WTC11 (cell line): ENCODE results near the gene ADIPOR2. TPM values are rescaled to one million over a fixed set of nuclear protein-coding genes. Genes with fewer than 3 reads are reported as not detected.

Experiments
- AR ChIP-seq: fragments of 250-450 bp; sonication (Bioruptor Pico); IDR thresholded peaks from 2 replicates; pipeline ENCODE4 v1.9.0; 2021; ENCODE audit warnings: mild to moderate bottlenecking
- ESRRA ChIP-seq: sonication (generic); formaldehyde crosslinking; IDR thresholded peaks from 2 replicates; pipeline ENCODE4 v1.8.1; 2022; ENCODE audit warnings: mild to moderate bottlenecking, missing genetic modification reagents, borderline replicate concordance
- FOXK1 ChIP-seq: sonication (generic); formaldehyde crosslinking; IDR thresholded peaks from 2 replicates; pipeline ENCODE4 v1.8.0; 2022; ENCODE audit warnings: mild to moderate bottlenecking, moderate library complexity, missing genetic modification reagents
- GRHL2 ChIP-seq: fragments of 250-450 bp; sonication (Bioruptor Pico); IDR thresholded peaks from 2 replicates; pipeline ENCODE4 v1.8.0; 2022; ENCODE audit warnings: mild to moderate bottlenecking, moderate library complexity; ENCODE audit not compliant: insufficient replicate concordance, severe bottlenecking
- NR1H2 ChIP-seq: sonication (generic); formaldehyde crosslinking; IDR thresholded peaks from 2 replicates; pipeline ENCODE4 v1.9.0; 2021; ENCODE audit warnings: mild to moderate bottlenecking, moderate library complexity, missing genetic modification reagents
- NR2C2 ChIP-seq: sonication (generic); formaldehyde crosslinking; IDR thresholded peaks from 2 replicates; pipeline ENCODE4 v1.8.0; 2022; ENCODE audit warnings: mild to moderate bottlenecking, missing genetic modification reagents
- OVOL2 ChIP-seq: fragments of 250-450 bp; sonication (Bioruptor Pico); IDR thresholded peaks from 2 replicates; pipeline ENCODE4 v1.9.0; 2021; ENCODE audit warnings: mild to moderate bottlenecking, borderline replicate concordance
- SMAD3 ChIP-seq: sonication (generic); formaldehyde crosslinking; IDR thresholded peaks from 2 replicates; pipeline ENCODE4 v1.8.0; 2022; ENCODE audit warnings: missing genetic modification reagents, mild to moderate bottlenecking, borderline replicate concordance
- SOX15 ChIP-seq: fragments of 250-450 bp; sonication (Bioruptor Pico); IDR thresholded peaks from 2 replicates; pipeline ENCODE4 v1.9.0; 2021; ENCODE audit warnings: mild to moderate bottlenecking
- TCF7 ChIP-seq: sonication (generic); formaldehyde crosslinking; IDR thresholded peaks from 2 replicates; pipeline ENCODE4 v1.8.0; 2022; ENCODE audit warnings: mild to moderate bottlenecking, low read depth, missing genetic modification reagents, moderate library complexity
- TEAD4 ChIP-seq: sonication (generic); formaldehyde crosslinking; IDR thresholded peaks from 2 replicates; pipeline ENCODE4 v1.8.0; 2022; ENCODE audit warnings: mild to moderate bottlenecking, missing genetic modification reagents
- ZMAT4 ChIP-seq: fragments of 250-450 bp; sonication (Bioruptor Pico); IDR thresholded peaks from 2 replicates; pipeline ENCODE4 v1.9.0; 2021; ENCODE audit warnings: mild to moderate bottlenecking
- ZNF219 ChIP-seq: sonication (generic); formaldehyde crosslinking; IDR thresholded peaks from 2 replicates; pipeline ENCODE4 v1.8.0; 2023; ENCODE audit warnings: missing genetic modification reagents, mild to moderate bottlenecking, borderline replicate concordance
- ZNF317 ChIP-seq: sonication (generic); formaldehyde crosslinking; IDR thresholded peaks from 2 replicates; pipeline ENCODE4 v1.8.1; 2023; ENCODE audit warnings: low read depth, mild to moderate bottlenecking, moderate library complexity, missing genetic modification reagents, borderline replicate concordance
- ZSCAN18 ChIP-seq: fragments of 250-450 bp; sonication (Bioruptor Pico); IDR thresholded peaks from 2 replicates; pipeline ENCODE4 v2.1.2; 2022; ENCODE audit warnings: mild to moderate bottlenecking, moderate library complexity
- total RNA-seq: library from RNA; stranded (reverse); gene quantifications from 3 replicates; pipeline ENCODE4 v1.2.3, GENCODE V29; 2021
- TF ChIP-seq, protein P1 (sequence below): sonication (generic); formaldehyde crosslinking; IDR thresholded peaks from 2 replicates; pipeline ENCODE4 v1.8.0; 2022; ENCODE audit warnings: missing genetic modification reagents
- TF ChIP-seq, protein P2 (sequence below): sonication (generic); formaldehyde crosslinking; IDR thresholded peaks from 2 replicates; pipeline ENCODE4 v1.8.0; 2023; ENCODE audit warnings: mild to moderate bottlenecking, missing genetic modification reagents
- TF ChIP-seq, protein P3 (sequence below): sonication (generic); formaldehyde crosslinking; IDR thresholded peaks from 2 replicates; pipeline ENCODE4 v1.8.0; 2023; ENCODE audit warnings: missing genetic modification reagents
- TF ChIP-seq, protein P4 (sequence below): fragments of 250-450 bp; sonication (Bioruptor Pico); IDR thresholded peaks from 2 replicates; pipeline ENCODE4 v1.8.0; 2021; ENCODE audit warnings: mild to moderate bottlenecking
- TF ChIP-seq, protein P5 (sequence below): sonication (generic); formaldehyde crosslinking; conservative IDR thresholded peaks from 2 replicates; pipeline ENCODE4 v1.8.1; 2022; ENCODE audit warnings: mild to moderate bottlenecking, missing genetic modification reagents

The ADIPOR2 gene
- total RNA-seq, 1 experiment from 2014 or later = 38.4 TPM

GRCh38 chr12:1690578-1691122, at the start of gene ADIPOR2 (continued):
- TF ChIP-seq, protein P1, sequence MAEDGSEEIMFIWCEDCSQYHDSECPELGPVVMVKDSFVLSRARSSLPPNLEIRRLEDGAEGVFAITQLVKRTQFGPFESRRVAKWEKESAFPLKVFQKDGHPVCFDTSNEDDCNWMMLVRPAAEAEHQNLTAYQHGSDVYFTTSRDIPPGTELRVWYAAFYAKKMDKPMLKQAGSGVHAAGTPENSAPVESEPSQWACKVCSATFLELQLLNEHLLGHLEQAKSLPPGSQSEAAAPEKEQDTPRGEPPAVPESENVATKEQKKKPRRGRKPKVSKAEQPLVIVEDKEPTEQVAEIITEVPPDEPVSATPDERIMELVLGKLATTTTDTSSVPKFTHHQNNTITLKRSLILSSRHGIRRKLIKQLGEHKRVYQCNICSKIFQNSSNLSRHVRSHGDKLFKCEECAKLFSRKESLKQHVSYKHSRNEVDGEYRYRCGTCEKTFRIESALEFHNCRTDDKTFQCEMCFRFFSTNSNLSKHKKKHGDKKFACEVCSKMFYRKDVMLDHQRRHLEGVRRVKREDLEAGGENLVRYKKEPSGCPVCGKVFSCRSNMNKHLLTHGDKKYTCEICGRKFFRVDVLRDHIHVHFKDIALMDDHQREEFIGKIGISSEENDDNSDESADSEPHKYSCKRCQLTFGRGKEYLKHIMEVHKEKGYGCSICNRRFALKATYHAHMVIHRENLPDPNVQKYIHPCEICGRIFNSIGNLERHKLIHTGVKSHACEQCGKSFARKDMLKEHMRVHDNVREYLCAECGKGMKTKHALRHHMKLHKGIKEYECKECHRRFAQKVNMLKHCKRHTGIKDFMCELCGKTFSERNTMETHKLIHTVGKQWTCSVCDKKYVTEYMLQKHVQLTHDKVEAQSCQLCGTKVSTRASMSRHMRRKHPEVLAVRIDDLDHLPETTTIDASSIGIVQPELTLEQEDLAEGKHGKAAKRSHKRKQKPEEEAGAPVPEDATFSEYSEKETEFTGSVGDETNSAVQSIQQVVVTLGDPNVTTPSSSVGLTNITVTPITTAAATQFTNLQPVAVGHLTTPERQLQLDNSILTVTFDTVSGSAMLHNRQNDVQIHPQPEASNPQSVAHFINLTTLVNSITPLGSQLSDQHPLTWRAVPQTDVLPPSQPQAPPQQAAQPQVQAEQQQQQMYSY = peak; percentile 52; the same call in 1 of the 2 replicates
- TF ChIP-seq FOXK1 = peak; percentile 72; the same call in 1 of the 2 replicates
- TF ChIP-seq, protein P2, sequence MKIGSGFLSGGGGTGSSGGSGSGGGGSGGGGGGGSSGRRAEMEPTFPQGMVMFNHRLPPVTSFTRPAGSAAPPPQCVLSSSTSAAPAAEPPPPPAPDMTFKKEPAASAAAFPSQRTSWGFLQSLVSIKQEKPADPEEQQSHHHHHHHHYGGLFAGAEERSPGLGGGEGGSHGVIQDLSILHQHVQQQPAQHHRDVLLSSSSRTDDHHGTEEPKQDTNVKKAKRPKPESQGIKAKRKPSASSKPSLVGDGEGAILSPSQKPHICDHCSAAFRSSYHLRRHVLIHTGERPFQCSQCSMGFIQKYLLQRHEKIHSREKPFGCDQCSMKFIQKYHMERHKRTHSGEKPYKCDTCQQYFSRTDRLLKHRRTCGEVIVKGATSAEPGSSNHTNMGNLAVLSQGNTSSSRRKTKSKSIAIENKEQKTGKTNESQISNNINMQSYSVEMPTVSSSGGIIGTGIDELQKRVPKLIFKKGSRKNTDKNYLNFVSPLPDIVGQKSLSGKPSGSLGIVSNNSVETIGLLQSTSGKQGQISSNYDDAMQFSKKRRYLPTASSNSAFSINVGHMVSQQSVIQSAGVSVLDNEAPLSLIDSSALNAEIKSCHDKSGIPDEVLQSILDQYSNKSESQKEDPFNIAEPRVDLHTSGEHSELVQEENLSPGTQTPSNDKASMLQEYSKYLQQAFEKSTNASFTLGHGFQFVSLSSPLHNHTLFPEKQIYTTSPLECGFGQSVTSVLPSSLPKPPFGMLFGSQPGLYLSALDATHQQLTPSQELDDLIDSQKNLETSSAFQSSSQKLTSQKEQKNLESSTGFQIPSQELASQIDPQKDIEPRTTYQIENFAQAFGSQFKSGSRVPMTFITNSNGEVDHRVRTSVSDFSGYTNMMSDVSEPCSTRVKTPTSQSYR (CRISPR knock-in tag) = 0 out of 2 replicates have a peak, but pooled peaks have one; percentile 43
- TF ChIP-seq ZNF317 (CRISPR knock-in tag) = no peak
- TF ChIP-seq TEAD4 = no peak
- TF ChIP-seq, protein P3, sequence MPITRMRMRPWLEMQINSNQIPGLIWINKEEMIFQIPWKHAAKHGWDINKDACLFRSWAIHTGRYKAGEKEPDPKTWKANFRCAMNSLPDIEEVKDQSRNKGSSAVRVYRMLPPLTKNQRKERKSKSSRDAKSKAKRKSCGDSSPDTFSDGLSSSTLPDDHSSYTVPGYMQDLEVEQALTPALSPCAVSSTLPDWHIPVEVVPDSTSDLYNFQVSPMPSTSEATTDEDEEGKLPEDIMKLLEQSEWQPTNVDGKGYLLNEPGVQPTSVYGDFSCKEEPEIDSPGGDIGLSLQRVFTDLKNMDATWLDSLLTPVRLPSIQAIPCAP = no peak
- TF ChIP-seq, protein P4, sequence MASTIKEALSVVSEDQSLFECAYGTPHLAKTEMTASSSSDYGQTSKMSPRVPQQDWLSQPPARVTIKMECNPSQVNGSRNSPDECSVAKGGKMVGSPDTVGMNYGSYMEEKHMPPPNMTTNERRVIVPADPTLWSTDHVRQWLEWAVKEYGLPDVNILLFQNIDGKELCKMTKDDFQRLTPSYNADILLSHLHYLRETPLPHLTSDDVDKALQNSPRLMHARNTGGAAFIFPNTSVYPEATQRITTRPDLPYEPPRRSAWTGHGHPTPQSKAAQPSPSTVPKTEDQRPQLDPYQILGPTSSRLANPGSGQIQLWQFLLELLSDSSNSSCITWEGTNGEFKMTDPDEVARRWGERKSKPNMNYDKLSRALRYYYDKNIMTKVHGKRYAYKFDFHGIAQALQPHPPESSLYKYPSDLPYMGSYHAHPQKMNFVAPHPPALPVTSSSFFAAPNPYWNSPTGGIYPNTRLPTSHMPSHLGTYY (CRISPR knock-in tag) = no peak
- TF ChIP-seq NR2C2 = no peak
- 0 out of 2 replicates have a peak, but pooled peaks have one; percentile 12 for TF ChIP-seq SMAD3 (CRISPR knock-in tag)
- TF ChIP-seq ZNF219 (CRISPR knock-in tag) = no peak
- TF ChIP-seq AR (CRISPR knock-in tag) = no peak
- TF ChIP-seq OVOL2 (CRISPR knock-in tag) = no peak
- no peak for TF ChIP-seq GRHL2 (CRISPR knock-in tag)
- no peak for TF ChIP-seq ZSCAN18
- no peak for TF ChIP-seq NR1H2 (CRISPR knock-in tag)
- no peak for TF ChIP-seq TCF7 (CRISPR knock-in tag)
- TF ChIP-seq SOX15 (CRISPR knock-in tag) = no peak
- no peak for TF ChIP-seq ESRRA
- TF ChIP-seq, protein P5, sequence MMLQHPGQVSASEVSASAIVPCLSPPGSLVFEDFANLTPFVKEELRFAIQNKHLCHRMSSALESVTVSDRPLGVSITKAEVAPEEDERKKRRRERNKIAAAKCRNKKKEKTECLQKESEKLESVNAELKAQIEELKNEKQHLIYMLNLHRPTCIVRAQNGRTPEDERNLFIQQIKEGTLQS (CRISPR knock-in tag) = no peak
- no peak for TF ChIP-seq ZMAT4 (CRISPR knock-in tag)
